Esophagus muscularis mucosa (tissue), 4 donors: ENCODE data around the gene FYB1.

Experiments
- EP300 ChIP-seq: sonication (generic); formaldehyde crosslinking; IDR thresholded peaks from one replicate; pipeline ENCODE4 v1.6.1; 2017; ENCODE audit warnings: antibody characterized with exemption
- POLR2A ChIP-seq: fragments of 450-650 bp; IDR thresholded peaks from one replicate; pipeline ENCODE4 v1.6.1; 2017; ENCODE audit warnings: antibody characterized with exemption, moderate library complexity, mild to moderate bottlenecking, low read depth
- TF ChIP-seq, protein P1 (sequence below), 3 experiments: fragments of 200-600 bp in 2 of 3; fragments of 450-650 bp in 1 of 3; sonication (generic) in 2 of 3; IDR thresholded peaks; one replicate each; pipeline ENCODE4 v1.5.1; 2017 to 2019; ENCODE audit warnings: antibody characterized with exemption in 3 of 3, mild to moderate bottlenecking in 2 of 3, moderate library complexity in 1 of 3

DNA sequence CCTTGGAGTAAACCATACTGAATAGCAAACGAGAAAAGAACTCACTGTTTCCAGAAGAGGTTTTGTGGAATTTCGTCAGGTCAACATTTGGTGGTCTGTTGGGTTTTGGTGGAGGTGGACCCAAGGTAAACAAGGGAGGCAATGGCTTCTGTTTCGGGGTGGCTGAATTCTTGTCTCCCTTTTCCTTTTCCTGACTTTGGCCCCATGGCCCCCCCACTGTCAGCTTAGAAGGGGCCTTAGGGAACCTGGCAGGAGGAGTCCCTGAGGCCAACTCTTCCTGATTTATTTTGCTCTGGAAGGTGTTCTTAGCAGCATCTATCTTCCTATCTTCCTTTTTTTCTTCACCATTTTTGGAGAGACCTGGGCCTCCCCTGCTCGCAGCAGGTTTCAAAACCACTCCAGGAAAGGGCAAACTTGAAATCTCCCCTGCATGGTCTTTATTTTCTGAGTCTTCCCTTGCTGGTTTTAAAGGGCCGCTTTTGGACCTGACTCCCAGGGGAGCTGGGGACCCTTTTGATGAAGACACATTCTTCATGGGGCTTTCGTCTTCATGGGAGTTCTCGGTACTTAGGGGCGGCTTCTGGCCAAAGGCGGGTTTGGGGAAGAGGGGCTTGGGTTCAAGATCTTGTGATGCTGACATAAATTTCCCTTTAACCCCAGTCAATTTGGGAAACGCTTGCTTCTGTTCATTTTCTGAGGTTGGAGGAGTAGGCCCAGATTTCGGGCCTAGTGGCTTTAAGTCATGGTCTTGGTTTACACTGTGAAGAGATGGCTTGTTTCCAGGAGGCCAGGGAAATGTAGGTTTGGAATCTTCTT is 17.4 kb downstream of the FYB1 start:
- TF ChIP-seq POLR2A, result no peak
- TF ChIP-seq, protein P1, sequence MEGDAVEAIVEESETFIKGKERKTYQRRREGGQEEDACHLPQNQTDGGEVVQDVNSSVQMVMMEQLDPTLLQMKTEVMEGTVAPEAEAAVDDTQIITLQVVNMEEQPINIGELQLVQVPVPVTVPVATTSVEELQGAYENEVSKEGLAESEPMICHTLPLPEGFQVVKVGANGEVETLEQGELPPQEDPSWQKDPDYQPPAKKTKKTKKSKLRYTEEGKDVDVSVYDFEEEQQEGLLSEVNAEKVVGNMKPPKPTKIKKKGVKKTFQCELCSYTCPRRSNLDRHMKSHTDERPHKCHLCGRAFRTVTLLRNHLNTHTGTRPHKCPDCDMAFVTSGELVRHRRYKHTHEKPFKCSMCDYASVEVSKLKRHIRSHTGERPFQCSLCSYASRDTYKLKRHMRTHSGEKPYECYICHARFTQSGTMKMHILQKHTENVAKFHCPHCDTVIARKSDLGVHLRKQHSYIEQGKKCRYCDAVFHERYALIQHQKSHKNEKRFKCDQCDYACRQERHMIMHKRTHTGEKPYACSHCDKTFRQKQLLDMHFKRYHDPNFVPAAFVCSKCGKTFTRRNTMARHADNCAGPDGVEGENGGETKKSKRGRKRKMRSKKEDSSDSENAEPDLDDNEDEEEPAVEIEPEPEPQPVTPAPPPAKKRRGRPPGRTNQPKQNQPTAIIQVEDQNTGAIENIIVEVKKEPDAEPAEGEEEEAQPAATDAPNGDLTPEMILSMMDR (IDR thresholded peaks at IDR 0.05), result no peak
- TF ChIP-seq EP300, result no peak
